Memory B cell (primary cell): Measurements from ENCODE around the gene KIAA0825.

Source experiments
- ATAC-seq: fragments of 150-1000 bp; cut with Tn5 transposase; 2 replicates; pipeline ENCODE4 v1.10.0; 2021; ENCODE audit warnings: low read depth, mild to moderate bottlenecking, moderate library complexity
- DNase-seq, 2 donors: peaks; one replicate each; pipeline ENCODE4 v3.0.0; 2022; ENCODE audit warnings: low spot score in 2 of 2
- H3K27ac Mint-ChIP-seq: one replicate; pipeline ENCODE4 v1.8.0; 2022; ENCODE audit warnings: mild to moderate bottlenecking, moderate library complexity, mixed read lengths
- H3K27me3 Mint-ChIP-seq: one replicate; pipeline ENCODE4 v1.8.0; 2022; ENCODE audit warnings: mixed read lengths
- H3K36me3 Mint-ChIP-seq: one replicate; pipeline ENCODE4 v1.8.0; 2022; ENCODE audit warnings: mild to moderate bottlenecking, mixed read lengths
- H3K4me1 Mint-ChIP-seq: one replicate; pipeline ENCODE4 v1.8.0; 2022; ENCODE audit warnings: mixed read lengths
- H3K4me3 Mint-ChIP-seq: one replicate; pipeline ENCODE4 v1.8.0; 2022; ENCODE audit warnings: mild to moderate bottlenecking, moderate library complexity, mixed read lengths
- H3K9me3 Mint-ChIP-seq: one replicate; pipeline ENCODE4 v1.8.0; 2022; ENCODE audit warnings: mixed read lengths

KIAA0825 gene

DNA sequence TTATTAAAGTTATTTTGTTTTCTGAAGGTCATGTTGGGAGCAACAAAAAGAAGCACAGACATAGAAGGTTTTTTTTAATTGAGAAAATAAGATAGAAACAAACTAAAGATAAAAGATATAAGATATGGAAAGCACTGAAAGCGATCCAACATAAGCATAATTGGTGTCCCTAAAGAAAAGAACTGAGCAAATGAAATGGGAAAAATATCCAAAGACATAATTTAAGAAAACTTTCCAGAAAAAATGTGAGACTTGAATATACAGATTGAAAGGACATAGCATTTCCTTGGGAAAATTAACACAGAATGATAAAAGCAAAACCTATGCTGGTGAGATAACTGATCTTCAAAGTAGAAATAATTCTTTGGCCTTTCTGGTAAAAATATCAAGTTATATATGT is 289.3 kb downstream of the KIAA0825 start:
- no peaks in the 10 kb centered on the region for H3K36me3 Mint-ChIP-seq
- no peak overlapping the region for H3K27ac Mint-ChIP-seq
- H3K27me3 Mint-ChIP-seq: no peaks in the 10 kb centered on the region

DNA sequence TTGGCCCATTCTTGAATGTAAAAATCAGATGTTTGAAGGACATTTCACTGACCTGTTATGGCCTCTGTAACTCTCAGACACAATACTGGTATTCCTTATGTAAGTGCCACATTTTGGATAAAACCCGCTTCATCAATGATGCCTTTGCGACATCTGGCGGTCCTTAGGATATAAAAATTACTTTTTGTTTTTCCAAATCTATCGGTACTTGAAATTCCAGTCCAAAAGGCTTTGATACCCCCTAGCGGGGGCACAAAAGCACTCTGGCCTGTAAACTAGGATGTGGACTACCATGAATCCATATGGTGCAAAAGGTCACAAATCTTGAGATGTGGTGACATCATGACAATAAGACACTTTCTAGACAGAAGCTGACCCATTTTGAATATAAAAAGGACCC is 291.8 kb downstream of the KIAA0825 start:
- Mint-ChIP-seq H3K27me3 (no peaks in the 10 kb centered on the region), H3K9me3 (peaks cover 8% of the 10 kb centered on the region), H3K4me3 (no peak overlapping the region), H3K27ac (no peak overlapping the region), H3K36me3 (no peaks in the 10 kb centered on the region), H3K4me1 (no peaks in the 10 kb centered on the region)
- ATAC-seq (no peak), DNase-seq (no peak)

More for the DNA sequence above, 289.3 kb downstream of the KIAA0825 start:
- Mint-ChIP-seq H3K9me3 (peaks cover 8% of the 10 kb centered on the region), H3K4me3 (no peak overlapping the region), H3K4me1 (no peaks in the 10 kb centered on the region)
- ATAC-seq (no peak), DNase-seq (no peak)

DNA sequence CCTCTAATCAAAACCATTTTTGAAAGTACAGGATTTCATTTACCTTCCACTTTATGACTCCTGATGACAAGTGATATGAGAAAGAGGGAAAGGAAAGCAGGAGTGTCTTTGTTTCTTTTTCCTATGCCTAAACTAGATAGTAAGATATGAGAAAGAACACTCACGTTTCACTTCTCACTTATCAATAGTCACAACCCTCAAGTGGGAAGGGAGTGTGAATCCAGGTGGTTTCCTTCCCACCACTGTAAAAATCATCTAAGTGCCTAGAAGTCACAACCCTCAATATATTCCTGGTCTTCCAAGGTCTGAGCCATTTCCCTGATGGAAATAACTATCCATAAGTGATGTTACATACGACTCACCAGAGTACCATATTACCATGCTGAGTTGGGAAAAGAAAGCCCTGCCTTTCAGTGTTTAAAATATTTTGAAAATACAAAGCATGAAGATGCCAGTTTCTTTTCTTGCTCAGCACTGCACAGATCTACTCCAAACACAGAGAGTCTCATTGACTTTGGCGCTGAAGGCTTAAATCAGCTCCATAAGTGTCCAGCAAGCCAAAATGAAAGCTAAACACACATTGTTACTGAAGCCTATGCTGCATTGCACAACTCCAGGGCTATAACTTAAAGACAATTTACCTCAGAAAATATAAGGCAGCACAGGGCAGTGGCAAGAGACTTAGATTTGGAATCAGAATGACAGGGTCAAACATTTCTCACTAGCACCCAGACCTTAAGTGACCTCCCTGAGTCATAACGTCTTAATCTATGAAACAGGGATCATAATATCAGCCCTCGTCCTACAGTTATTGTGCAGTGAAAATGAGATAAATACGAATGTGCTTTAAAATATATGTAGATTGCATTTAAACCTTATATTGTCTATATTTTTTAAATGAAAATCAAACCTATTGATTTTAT is 301.2 kb downstream of the KIAA0825 start:
- ATAC-seq (no peak), DNase-seq (no peak)
- Mint-ChIP-seq H3K36me3 (no peaks in the 10 kb centered on the region), H3K4me1 (peaks cover 5% of the 10 kb centered on the region), H3K9me3 (no peaks in the 10 kb centered on the region), H3K27me3 (no peaks in the 10 kb centered on the region), H3K4me3 (no peak overlapping the region), H3K27ac (no peak overlapping the region)

DNA sequence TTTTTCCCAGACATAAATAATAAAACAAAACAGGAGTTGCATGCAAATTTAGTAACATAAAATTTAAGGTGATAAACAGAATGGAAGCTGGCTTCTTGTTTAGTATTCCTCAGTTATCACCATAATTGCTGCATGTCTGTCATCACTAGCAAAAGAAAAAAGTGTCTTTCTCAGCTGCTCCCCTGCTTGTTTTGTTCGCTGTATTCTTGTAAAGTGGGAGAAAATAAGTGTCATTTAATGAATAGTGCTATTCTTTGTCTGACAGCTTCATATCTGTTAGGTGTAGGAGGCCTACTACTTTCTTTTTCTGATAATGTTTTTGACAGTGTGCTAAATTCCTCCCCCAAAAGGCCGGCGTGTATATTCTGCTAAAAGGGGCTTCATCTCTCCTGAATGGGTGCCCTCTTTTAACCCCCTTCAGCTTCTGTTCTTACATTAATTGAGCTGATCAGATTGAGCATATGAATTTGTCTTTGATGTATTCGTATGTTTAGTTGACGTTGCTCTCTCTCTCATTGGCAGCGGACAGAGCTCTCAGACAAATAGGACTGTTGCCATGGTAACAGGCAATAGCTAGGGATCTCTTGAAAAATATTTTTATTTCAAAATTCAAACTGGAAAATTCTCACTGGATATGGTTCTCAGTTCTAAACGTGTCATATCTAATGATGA is 303.8 kb downstream of the KIAA0825 start:
- Mint-ChIP-seq H3K9me3 (no peaks in the 10 kb centered on the region), H3K4me3 (no peak overlapping the region), H3K27ac (no peak overlapping the region), H3K27me3 (no peaks in the 10 kb centered on the region), H3K4me1 (peaks cover 5% of the 10 kb centered on the region), H3K36me3 (no peaks in the 10 kb centered on the region)
- ATAC-seq (no peak), DNase-seq (no peak)

DNA sequence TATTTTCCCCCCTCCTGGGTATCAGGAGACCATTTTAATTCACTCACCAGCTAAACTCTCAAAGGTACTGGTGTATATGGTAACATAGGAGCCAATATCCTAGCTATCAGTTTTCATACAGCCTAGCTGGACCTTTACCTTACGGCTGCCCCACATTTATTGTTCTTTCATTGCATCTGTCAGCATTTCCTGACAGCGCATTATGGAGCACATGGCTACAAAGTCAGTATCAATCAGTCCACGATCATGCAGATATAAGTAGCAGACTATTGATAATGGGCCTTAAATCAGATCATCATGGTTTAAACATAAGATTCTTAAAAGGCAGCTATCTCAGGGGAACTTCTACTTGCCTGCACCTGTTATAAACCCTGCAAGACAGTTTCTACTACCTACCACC is 304.7 kb downstream of the KIAA0825 start:
- no peaks in the 10 kb centered on the region for H3K27me3 Mint-ChIP-seq
- DNase-seq: no peak
- peaks cover 5% of the 10 kb centered on the region for H3K4me1 Mint-ChIP-seq
- H3K4me3 Mint-ChIP-seq: no peak overlapping the region
- H3K36me3 Mint-ChIP-seq: no peaks in the 10 kb centered on the region
- H3K9me3 Mint-ChIP-seq: no peaks in the 10 kb centered on the region
- no peak overlapping the region for H3K27ac Mint-ChIP-seq
- ATAC-seq: no peak

DNA sequence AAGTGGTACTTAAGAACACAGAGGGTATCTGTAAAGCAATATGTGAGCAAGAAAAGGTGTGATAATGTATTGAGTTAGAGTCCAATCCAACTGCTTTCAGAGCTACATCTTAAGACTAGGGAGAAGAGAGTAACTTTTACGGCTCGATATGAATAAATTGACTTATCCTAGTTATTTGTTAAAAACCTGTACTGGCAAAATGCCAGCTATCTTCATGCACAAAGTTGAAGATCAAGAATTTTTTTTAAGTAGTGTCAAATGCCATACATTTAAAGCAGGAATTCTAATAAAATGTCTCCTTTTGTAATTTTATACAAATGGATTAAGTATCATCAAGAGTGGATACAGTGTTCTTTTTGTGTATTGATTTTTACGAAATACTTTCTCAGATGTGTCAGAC is 305.2 kb downstream of the KIAA0825 start:
- Mint-ChIP-seq H3K9me3 (no peaks in the 10 kb centered on the region), H3K4me3 (no peak overlapping the region), H3K27ac (no peak overlapping the region), H3K27me3 (no peaks in the 10 kb centered on the region), H3K4me1 (no peaks in the 10 kb centered on the region), H3K36me3 (no peaks in the 10 kb centered on the region)
- no peak for DNase-seq
- no peak for ATAC-seq

DNA sequence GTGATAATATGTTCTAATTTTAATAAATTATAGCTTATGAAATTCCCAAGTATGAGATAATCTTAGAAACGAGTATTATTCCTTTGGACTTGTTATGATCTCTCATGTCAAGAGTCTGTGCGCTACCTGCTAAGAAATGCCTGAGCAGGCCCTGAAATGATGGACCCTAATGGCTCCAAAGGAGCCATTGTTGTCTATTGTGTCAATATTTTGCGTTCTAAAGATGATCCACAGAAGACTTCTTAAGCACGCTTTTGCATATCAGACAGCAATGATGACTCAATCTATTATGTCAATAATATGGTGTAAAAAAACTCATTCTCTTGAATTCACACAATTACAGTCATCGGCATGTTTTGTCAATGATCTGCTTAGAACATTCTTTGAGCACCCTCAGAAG is 306.1 kb downstream of the KIAA0825 start:
- no peaks in the 10 kb centered on the region for H3K36me3 Mint-ChIP-seq
- ATAC-seq (no peak), DNase-seq (no peak)
- H3K27ac Mint-ChIP-seq: no peak overlapping the region
- H3K27me3 Mint-ChIP-seq: no peaks in the 10 kb centered on the region
- H3K4me1 Mint-ChIP-seq: no peaks in the 10 kb centered on the region
- no peak overlapping the region for H3K4me3 Mint-ChIP-seq
- H3K9me3 Mint-ChIP-seq: no peaks in the 10 kb centered on the region

DNA sequence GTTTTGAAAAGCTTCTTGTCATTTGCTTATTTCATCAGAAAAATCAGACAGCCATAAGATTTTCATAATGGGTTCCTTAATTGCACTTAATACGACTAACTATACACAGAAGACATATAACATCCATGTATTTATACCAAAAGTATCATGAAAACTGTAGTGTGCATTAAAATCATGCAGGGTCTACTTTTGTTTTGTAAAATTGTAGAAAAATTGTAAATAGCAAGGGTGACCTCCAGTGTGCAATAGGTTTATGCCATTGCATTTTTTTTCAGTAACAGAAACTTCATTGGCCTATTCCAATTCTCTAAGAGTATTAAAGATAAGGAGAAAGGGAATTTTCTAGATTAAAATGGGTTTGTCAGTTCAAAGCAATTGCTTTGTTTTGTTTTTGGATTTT is 307.6 kb downstream of the KIAA0825 start:
- Mint-ChIP-seq H3K4me1 (no peaks in the 10 kb centered on the region), H3K36me3 (no peaks in the 10 kb centered on the region), H3K27ac (no peak overlapping the region), H3K27me3 (no peaks in the 10 kb centered on the region), H3K4me3 (no peak overlapping the region), H3K9me3 (no peaks in the 10 kb centered on the region)
- ATAC-seq (no peak), DNase-seq (no peak)

DNA sequence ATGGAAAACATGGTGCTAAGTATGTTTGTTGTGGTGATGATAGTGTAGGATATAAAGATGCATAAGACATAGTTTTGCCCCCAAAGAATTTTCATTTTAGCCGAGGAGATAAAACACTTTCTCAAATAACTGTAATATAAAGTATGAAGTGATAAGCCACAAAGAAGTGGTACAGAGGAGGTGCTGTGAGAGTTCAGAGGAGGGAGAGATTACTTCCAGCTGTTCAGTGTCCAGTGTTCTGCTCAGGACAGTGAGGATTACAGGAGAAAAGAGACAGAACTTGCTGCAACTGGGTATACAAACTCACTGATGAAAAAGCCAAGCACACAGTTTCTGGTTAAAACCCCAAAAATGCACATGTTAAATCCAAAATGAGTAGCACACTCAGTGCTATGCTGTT is 309.3 kb downstream of the KIAA0825 start:
- DNase-seq: no peak
- Mint-ChIP-seq H3K4me1 (no peaks in the 10 kb centered on the region), H3K9me3 (no peaks in the 10 kb centered on the region), H3K27ac (no peak overlapping the region), H3K4me3 (no peak overlapping the region), H3K36me3 (no peaks in the 10 kb centered on the region), H3K27me3 (no peaks in the 10 kb centered on the region)
- no peak for ATAC-seq

DNA sequence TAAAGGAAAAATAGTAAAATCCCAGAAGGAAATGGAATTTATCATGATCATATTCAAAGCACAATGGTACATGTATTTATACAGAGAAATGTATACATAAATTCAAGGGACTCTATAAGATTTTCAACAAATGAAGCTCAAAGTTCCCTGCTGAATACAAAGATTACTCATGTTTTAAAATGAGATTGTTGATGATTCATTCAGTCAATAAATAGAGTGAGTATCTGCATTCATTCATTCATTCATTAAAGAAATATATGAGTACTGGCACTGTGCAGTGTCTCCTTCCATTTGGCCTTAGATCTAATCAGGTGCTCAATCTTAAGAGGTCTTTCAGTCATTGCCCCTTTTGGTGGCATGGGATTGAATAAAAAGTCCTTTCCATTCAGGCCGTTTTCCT is 310.0 kb downstream of the KIAA0825 start:
- Mint-ChIP-seq H3K27me3 (no peaks in the 10 kb centered on the region), H3K27ac (no peak overlapping the region), H3K36me3 (no peaks in the 10 kb centered on the region), H3K4me1 (no peaks in the 10 kb centered on the region), H3K4me3 (no peak overlapping the region), H3K9me3 (no peaks in the 10 kb centered on the region)
- DNase-seq: no peak
- ATAC-seq: no peak

DNA sequence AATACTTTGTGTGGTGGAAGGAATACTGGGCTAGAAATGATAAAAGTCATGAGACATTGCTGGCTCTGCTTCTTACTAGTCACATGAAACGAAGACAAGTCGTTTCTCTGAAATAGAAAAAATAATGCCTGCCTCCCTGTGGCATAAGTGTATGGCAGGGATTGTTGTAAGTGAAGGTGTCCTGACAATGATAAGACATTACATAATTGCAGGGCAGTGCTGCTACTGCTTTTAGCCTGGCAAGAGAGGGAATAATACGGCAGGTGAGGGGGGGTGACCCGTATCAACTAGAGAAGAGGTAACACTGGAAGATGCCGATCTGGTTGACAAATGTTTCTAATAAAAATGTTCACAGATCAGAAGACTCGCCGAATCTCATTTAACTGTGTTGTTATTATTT is 314.3 kb downstream of the KIAA0825 start:
- no peak overlapping the region for H3K4me3 Mint-ChIP-seq
- DNase-seq (no peak), ATAC-seq (no peak)
- H3K4me1 Mint-ChIP-seq: no peaks in the 10 kb centered on the region
- no peaks in the 10 kb centered on the region for H3K27me3 Mint-ChIP-seq
- H3K27ac Mint-ChIP-seq: no peak overlapping the region
- H3K36me3 Mint-ChIP-seq: no peaks in the 10 kb centered on the region
- no peaks in the 10 kb centered on the region for H3K9me3 Mint-ChIP-seq

DNA sequence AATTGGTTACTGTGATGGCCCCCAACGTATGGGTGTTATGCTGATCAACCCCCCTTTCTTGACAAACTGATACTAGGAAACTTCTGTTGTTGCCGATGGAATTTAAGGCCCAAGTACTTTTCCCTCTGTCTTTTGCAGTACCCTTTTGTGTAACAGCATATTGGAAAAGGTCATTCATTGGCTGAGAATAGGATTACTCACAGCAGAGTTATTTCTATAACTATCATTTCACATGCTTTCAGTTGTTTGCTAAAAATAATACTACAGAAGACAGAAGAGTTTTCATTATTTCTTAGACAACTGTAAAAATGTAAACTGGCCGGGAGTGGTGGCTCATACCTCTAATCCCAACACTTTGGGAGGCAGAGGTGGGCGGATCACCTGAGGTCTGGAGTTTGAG is 329.5 kb downstream of the KIAA0825 start:
- ATAC-seq: no peak
- DNase-seq: no peak
- no peak overlapping the region for H3K4me3 Mint-ChIP-seq
- H3K27me3 Mint-ChIP-seq: no peaks in the 10 kb centered on the region
- no peak overlapping the region for H3K27ac Mint-ChIP-seq
- no peaks in the 10 kb centered on the region for H3K36me3 Mint-ChIP-seq
- H3K4me1 Mint-ChIP-seq: no peaks in the 10 kb centered on the region
- peaks cover 18% of the 10 kb centered on the region for H3K9me3 Mint-ChIP-seq

DNA sequence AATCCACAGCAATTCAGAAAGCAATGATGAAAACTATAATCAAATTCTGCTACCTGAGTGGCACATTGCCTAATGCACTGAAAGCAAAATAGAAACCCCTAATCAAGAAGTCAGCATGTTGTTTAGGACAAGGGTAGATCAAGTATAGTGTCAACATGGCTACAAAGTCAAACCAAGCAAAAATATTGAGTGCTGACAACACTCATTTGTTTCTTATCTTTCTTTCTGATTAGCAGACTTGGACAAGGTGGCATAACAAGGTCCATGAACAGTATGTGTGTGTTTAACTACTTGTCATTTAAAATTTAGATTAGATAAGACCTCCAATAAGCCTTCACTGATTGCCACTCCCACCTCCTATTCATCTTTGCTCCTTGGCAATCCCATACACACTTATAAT is 332.4 kb downstream of the KIAA0825 start:
- Mint-ChIP-seq H3K27me3 (no peaks in the 10 kb centered on the region), H3K27ac (no peak overlapping the region), H3K9me3 (no peaks in the 10 kb centered on the region), H3K4me3 (no peak overlapping the region), H3K4me1 (no peaks in the 10 kb centered on the region), H3K36me3 (no peaks in the 10 kb centered on the region)
- DNase-seq: no peak
- ATAC-seq: no peak

DNA sequence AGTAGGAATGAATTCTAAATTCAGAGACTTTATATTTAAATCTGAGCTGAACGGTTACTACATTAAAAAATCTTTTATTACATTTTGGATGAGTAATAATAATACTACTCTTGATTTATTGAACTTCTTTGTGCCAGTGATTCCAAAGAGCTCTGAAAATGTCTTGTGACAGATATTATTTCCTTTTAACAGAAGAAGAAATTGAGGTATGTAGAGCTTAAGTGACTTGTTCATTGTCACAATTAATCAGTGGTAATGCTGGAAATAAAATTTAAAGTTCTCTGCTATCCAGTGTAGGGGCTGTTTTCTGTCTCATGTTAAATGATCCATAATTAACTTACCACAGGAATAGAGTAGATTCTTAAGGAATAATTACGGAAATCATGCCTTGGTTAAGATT is 335.3 kb downstream of the KIAA0825 start:
- Mint-ChIP-seq H3K27ac (no peak overlapping the region), H3K4me3 (no peak overlapping the region)

More for the DNA sequence above, 335.3 kb downstream of the KIAA0825 start:
- DNase-seq (no peak), ATAC-seq (no peak)
- Mint-ChIP-seq H3K36me3 (no peaks in the 10 kb centered on the region), H3K4me1 (no peaks in the 10 kb centered on the region), H3K9me3 (no peaks in the 10 kb centered on the region), H3K27me3 (no peaks in the 10 kb centered on the region)
